ENCODE measurements around the gene GPR161.
"Not testable (repeated sequence)": the region's sequence is repeated elsewhere in the genome, so short reads cannot be mapped to it uniquely, and the experiment has no call there.

GPR161 gene

DNA sequence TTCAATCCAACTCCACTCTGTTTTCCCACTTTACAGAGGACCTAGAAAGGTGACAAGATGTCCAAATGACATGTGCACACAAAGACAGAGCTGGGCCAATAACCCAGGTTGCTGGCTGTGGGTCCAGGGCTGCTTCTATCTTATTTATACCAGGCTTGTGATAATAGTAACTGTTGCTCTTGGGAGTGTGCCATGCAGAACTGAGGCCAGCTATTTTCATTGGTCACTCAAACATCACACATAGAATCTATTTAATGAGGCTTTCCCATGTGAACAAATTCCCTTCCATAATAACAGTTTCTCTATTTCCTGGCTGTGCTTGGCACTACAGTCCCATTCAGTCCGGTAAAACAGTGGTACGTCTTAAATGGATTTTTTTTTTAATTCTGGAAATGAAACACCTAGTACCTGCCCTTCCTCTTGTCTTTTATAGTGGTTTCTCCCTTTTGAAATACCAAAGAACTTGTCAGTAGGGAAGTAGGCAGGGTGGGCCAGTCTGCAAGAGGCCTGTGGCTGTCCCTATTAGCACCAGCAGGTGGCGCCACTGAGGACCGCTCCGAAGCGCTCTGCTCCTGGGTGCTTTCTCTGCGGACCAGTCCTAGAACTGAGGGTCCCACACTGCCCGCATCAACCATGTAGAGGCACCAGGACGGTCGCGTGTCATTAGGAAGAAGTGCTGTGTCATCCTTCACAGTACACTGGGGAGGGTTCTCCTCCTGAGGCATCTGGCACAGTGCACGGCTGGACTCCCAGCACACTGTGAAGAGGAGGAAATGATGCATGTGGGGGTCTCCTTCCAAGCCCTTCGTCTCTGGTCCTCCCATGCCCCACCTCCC, 52.1 kb downstream of the GPR161 start:
- DNase-seq: peak; percentile 62

DNA sequence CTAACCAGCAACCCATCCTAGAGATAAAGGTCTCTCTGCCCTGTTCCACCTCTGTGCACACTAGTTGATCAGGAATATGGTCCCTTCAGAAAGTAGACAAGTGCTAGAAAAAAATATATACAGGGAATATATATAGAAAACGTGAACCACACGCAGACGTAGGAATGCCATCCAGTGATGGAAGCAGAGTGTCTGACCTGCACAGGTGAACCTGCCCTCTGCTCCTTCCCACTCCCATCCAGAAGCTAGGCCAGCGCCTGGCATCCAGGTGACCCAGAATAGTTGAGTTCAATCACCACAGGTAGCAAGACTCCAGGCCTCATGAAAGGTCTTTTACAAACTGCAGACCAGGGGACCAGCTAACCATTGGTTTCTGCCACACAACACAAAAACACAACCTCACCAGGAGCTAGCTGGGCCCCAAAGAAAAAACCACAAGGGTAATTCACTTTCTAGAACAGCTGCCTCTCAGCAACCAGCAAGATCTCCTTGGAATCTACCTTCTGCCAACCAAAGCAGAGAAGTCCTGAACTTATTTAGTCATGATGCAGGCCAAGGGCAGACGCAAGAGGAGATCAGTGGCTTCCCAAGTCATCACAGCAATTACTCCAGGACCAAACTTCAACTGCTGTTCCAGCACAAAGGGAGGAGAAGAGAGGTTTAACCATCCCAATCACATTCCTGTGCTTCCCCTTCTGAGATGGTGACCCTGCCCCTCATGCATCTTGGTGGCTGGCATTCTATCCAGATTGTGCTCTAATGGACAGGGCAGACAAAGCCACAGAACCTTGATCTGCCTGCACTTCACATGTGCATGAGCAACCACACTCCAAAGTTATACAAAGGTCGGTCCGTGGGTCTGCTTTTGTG, 53.0 kb downstream of the GPR161 start:
- DNase-seq: no peak

DNA sequence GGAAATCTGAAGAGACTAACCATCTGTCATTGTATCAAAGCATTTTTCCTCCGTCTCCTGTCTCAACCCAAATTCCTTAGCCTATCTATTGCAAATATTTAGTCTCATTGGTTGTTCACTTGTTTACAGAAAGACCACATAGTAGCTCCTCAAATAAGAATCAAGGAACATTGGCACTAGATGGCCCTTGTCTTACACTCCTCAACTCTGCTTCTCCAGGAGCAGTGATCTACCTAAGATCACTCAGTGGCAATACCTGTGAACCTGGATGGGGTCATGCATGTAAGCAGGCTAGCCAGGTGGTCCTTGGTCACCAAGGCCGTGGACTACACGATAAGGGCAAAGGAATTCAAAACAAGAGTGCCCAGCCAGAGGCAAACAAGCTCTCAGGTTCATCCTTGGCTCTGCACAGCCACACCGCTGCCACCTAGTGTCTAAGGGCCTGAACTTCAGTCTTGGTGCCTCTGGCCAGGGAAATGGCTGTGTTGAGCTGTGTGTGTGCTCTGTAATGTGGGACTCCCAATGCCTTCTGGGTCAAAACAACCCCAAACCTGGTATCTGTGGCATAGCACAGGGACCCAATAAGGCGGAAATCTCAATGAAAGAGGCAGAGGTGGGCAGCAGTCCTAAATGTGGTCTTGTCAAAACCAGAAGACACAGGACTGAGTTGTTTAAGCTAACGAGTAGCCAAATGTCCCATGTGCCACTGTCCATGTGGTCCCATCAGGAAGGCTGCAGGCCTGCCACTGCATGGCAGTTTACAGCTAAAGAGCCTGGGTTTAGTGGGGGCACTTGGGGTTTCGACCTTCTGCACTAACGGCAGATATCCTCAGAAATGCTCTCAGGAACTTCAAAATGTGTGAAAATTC, 54.5 kb downstream of the GPR161 start:
- DNase-seq: peak; percentile 65

DNA sequence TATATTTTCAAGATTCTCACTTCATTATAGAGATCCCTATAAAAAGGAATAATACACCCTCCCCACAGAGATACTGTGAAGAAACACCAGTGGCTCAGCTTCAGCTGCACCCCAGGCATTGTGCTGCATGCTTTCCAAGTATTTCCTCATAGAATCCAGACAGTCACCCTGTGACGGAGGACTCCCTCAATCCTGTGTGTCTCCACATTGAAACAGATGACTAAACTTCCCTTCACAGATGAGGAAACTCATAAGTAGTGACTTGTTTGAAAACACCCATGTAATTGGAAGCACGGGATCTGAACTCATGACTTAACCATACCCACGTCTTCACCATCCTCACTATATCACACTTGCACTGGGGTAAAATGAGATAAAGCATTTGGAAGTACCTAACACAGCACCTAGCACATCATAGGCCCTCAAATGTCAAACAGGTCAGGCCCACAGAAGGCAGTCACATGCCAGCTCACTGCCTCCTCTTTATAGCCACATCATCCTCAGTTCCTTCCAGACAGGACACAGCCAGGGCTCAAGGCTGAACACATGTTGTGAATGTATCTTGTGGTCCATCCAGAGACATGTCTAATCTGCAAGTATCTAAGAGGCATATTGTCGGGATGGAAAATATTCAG, 55.2 kb downstream of the GPR161 start:
- no peak for DNase-seq

DNA sequence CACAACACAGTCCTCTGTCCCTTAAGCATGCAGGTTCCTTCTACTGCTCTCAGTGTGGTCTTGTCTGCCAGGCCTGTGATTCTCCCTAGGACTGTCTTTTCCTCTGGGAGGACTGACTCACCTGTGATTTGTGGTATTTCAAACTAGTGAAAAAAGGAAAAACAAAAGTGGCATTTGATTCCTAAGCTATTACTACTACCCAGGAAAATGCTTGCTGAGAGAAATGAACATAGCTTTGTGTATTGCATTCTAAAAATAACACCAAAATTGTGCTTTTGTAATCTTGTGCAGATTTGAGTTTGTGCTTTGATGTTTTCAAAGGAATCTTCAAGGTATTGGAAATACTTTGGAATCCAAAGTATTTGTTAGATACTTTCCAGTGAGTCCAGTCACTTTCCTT, 57.0 kb downstream of the GPR161 start:
- no peak for DNase-seq

DNA sequence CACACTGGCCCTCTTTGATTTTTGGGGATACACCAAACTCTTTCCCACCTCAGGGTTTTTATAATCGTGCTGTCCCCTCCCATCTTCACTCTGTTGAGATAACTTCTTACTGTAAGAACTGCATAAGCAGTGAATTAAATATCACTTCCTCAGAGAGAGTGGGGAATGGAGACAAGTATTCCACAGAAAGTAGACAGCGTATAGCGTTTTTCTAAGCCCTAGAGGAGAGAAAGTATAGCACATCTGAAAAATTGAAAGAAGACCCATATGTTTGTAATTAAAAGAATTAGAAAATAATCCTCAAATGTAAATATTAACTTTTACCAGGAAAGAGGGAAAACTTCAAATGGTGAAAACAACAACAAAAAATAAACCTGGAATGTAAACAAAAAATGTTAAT, 67.3 kb downstream of the GPR161 start:
- DNase-seq: no peak

DNA sequence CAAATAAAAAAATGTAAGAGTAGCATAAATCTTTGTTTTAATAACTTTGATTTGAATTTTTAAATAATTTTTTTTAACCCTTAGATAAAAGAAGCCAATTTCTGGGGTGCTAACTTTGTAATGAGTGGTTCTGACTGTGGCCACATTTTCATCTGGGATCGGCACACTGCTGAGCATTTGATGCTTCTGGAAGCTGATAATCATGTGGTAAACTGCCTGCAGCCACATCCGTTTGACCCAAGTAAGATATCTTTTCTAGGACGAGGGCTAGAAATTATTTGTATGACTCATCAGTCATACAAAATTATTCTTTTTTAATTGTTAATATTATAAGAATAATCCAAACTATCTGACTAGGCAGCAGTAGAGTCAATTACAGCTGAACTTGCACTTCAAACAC, 71.2 kb downstream of the GPR161 start:
- DNase-seq: no peak

DNA sequence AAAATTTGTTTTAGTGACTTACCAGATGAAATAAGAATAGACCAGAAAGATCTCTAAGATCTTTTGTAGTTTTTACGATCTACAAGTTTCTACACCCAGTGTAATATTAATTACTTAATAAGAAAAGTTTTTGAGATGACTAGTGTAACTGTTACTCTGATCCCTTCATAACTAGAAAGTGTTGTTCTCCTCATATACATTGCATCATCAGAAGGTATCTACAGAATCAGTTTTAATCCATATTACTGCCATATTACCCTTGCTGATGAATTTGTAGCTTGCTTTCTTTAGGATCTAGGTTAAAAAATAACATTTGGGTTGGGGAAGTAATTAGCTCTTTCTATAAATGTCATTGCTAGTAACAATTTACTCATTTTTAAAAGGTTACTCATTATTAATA, 72.5 kb downstream of the GPR161 start:
- no peak for DNase-seq

DNA sequence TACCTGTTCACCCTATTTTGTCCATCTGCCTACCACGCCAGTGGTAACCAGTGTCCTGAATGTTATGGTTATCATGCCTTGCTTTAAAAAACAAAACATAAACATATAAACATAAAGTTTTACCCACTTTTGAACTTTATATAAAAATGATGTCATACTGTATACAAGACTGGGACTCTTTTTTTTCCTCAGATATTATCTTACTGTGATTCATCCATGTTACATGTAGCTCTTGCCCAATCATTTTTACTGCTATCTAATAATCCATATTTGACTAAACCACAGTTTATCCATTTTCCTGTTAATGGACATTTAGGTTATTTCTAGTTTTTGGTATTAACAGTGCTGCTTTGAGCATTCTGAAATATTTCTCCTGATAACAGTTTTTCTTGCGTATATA, 78.8 kb downstream of the GPR161 start:
- DNase-seq: no peak

DNA sequence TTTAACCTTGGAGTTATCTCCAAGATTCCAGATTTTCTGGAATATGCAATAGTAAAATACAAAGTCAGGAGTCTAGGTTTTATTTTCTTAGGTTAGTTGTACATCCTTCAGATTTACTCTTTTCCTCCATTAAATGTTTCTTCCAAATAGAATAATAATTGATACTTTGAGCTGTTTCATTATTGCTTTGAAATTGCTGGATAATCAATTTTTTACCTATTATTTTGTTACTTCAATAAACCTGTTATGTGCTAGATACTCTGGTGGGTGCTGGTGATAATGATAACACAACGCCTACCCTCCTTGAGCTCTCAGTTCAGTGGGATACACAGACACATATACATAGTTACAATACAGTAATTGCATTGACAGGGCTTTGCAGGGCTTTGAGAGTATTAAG, 79.4 kb downstream of the GPR161 start:
- no peak for DNase-seq

DNA sequence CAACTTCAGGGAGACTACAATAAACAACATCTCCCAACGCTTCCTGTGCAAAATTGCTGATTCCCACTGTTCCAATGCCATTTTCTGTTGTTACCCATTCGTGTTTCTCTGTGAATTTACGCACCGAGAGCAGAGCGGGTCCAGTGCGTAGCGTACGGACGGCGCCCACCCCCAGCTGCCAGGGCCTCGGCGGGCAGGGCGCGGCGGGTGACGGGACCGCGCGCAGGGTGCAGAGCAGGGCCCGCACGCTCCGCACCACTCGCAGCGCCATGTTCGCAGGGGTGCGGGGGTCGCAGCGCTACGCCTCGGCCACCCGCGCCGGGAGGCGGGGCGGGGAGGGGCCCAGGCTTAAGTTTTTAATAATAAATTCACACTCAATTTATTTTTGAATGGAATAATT, 80.6 kb downstream of the GPR161 start:
- DNase-seq: not testable (repeated sequence)

DNA sequence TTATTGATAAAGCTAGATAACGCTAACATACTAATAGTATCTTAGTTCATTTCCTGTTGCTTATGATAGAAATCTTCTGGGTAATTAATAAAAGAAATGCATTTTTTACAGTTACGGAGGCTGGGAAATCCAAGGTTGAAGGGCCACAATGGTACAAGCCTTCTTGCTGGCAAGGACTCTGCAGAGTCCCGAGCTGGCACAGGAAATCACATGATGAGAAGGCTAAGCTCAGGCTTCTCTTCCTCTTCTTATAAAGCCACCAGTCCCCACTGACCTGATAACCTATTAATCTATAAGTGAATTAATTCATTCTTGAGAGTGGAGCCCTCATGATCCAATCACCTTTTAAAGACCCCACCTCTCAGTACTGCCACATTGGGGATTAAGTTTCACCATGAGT, 82.6 kb downstream of the GPR161 start:
- DNase-seq: no peak

DNA sequence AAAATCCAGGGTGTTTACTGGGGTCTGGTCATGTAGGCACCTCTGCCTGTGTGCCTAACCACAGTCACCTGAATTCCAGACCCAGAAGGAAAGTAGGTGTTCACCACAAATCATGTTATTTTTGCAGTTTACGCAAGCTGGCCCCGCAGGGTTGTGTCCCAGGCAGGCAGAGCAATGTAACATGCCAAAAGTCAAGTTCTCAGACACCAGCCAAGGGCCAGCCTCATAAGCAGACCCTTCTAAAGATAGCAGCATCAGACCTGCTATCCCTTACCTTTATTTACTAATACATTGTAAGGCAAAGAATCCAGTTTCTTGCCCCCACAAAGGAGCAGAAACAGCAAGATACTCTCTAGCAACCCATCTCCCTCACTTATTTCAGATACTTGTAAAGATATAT, 83.0 kb downstream of the GPR161 start:
- no peak for DNase-seq

DNA sequence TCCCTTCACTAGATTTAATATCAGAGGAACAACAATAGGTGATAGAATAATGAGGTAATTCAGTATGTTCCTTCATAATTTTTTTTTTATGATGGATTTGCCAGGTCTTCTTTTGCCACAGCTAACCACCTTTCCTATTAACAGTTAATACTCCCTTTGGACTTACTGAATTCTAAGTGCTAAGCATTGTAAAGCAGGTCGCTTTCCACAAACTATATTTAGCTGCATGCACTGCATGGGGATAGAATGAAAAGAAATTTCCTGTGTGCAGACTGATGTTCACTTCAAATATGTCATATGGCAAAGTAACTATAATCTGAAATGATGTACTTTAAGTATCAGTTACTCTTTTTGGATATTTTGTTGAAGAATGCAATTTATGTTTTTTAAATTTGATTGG, 85.8 kb downstream of the GPR161 start:
- DNase-seq: no peak

DNA sequence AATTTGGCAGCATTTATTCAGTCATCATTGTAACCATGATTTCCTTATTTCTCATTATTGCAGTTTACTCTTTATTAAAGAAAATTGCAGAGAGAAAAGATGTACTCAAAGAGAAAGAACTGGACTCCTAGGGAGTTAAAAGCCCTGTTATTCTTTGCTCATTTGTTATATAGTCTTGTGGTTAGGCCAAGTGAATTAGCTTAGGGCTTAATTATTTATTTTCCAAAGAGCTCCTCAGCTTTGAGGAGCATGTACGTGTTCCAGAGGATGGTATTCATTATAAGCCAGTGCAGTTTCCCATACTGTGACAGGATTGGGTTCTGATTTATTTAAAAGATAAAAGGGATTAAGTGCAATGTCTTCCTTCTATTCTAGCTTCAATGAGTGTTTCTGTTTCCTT, 86.4 kb downstream of the GPR161 start:
- no peak for DNase-seq

DNA sequence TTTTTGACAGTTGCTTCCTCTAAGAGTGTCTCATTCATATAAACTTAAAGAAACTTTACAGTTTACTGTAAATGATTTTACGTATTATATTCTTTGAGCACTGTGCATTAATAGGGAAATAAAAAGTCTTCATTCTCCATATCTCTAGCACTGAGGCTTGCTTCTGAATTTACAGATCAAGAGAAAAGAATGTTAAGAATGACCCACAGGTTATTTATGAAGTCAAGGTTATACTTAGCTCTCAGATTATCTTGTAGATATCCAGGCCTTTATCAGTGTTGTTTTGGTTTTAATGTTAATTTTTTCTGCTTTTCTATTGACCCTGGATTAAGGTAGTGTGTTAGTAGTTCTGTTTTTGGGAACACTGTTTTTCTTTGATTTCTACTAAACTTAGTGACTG, 91.4 kb downstream of the GPR161 start:
- no peak for DNase-seq

DNA sequence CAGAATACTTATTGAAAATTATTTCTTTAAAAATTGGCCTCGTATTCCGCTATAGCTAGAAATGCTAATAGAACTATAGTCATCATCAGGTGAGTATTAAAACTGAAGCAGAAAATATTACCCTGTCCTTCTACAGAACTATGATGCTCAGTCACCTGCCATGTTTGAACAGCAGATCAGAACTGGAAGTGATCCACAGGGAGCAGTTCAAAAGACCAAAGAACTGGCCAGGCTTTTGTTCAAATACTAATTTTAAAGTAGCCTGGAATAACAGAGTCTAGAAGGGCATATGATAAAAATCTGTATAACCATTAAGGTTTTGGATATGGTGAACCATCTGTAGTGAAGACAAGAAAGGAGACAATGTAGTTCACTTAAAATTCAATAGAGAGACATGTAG, 94.4 kb downstream of the GPR161 start:
- no peak for DNase-seq

DNA sequence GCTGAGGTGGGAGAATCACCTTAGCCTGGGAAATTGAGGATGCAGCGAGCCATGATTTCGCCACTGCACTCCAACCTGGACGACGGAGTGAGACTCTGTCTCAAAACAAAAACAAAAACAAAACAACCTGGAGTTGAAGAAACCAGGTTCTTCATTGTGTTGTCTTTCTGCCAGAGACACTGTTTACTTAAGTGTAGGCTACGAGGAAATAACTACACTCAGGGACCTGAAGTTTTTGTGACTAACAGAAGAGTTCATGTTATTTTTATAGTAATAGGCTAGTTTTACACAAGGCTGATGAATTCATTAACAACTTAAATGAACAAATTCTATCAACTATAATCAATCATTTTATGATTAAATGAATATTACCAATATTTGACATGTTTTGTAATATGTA, 101.4 kb downstream of the GPR161 start:
- DNase-seq: no peak

DNA sequence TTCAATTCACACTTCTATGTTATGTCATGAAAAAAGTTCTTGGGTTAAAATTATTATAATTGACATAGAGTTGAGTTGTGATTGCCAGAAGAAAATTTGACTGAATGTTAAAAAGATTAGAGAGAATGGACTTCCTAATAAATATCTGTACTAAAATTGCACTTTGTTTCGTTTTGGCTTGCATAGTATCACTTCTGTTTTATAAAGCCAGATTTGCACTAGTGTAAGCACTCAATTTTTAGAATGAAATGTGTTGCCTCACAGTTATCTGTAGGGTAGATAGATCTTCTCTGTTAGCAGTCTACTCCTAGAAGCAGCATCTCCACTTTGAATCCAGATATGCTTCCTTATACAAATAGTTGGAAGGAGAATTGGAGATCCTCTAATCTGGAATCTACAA, 104.7 kb downstream of the GPR161 start:
- DNase-seq: no peak

DNA sequence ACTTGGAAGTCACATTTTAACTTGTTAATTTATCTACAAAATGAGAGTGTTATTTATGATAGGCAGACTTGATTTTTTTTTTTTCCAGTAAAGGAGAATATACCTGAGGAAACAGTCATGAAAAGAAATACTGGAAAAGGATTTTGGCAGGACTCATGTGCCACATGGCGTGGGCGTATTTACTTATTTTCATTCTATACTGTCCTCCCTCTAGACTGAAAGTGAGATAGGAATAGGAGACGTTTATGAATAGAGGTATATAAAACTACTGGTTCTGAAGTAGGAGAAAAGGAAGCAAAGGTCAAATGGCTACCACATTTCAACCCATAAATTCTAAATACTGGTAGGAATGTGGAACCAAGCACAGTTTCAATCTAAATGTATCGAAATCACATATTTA, 105.1 kb downstream of the GPR161 start:
- DNase-seq: no peak

DNA sequence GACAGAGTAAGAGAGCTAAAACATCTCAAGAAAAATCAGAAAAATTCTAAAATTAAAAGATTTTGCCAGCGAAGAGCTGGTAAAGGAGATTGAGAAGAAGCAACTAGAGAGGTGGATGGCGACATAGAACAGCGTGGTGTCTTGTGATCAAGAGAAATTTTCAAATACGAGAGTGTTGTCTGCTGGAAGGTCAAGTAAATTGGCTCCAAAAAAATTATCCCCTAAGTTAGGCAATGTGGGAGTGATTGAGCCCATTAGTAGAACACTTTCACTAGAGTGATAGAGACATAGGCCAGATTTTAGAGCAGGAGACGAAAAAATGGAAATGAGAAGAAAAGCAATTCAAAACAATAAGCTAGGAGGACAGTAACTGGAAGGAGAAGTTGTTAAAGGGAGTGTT, 105.5 kb downstream of the GPR161 start:
- DNase-seq: no peak
